Fibroblast of skin of right quadriceps (primary cell): ENCODE results near the gene AGTRAP.

ENCODE experiments used
- DNase-seq: peaks from one replicate; pipeline ENCODE4 v3.0.0-alpha.2; 2013

The AGTRAP gene

GRCh38 chr1:11736746-11737639 is 1.1 kb downstream of the AGTRAP start:
- DNase-seq, result peak; percentile 69

- DNase-seq, result no peak
These were observed 2.2 kb downstream of the AGTRAP start for GRCh38 chr1:11738096-11738495.

- no peak for DNase-seq
These were observed 2.8 kb downstream of the AGTRAP start for GRCh38 chr1:11738783-11739182.

- no peak for DNase-seq
These were observed 4.6 kb downstream of the AGTRAP start for GRCh38 chr1:11740258-11741192.

- no peak for DNase-seq
These were observed 5.5 kb downstream of the AGTRAP start for GRCh38 chr1:11741482-11741881.

GRCh38 chr1:11741919-11742558 is 6.1 kb downstream of the AGTRAP start:
- no peak for DNase-seq

GRCh38 chr1:11744287-11744686 is 8.4 kb downstream of the AGTRAP start:
- DNase-seq, result no peak

GRCh38 chr1:11746092-11746491 is 10.2 kb downstream of the AGTRAP start:
- no peak for DNase-seq

GRCh38 chr1:11746795-11747487 is 11.0 kb downstream of the AGTRAP start:
- DNase-seq, result no peak

GRCh38 chr1:11748294-11749202 is 12.6 kb downstream of the AGTRAP start:
- DNase-seq, result no peak

- no peak for DNase-seq
These were observed 13.3 kb downstream of the AGTRAP start for GRCh38 chr1:11749203-11749689.

GRCh38 chr1:11749996-11750395 is 14.1 kb downstream of the AGTRAP start:
- DNase-seq, result no peak

GRCh38 chr1:11751087-11751486 is 15.2 kb downstream of the AGTRAP start:
- DNase-seq, result no peak

GRCh38 chr1:11752359-11753088 is 16.6 kb downstream of the AGTRAP start:
- no peak for DNase-seq

GRCh38 chr1:11753555-11754208 is 17.7 kb downstream of the AGTRAP start:
- peak; percentile 15 for DNase-seq

GRCh38 chr1:11757047-11757446 is 21.1 kb downstream of the AGTRAP start:
- no peak for DNase-seq

- DNase-seq, result no peak
These were observed 23.9 kb downstream of the AGTRAP start for GRCh38 chr1:11759791-11760190.

- no peak for DNase-seq
These were observed 25.3 kb downstream of the AGTRAP start for GRCh38 chr1:11761285-11761684.

- DNase-seq, result no peak
These were observed 26.1 kb downstream of the AGTRAP start, which contains the start of gene C1orf167 for GRCh38 chr1:11761988-11762406. Gene C1orf167, plus strand, starts transcription at chr1:11762193. Its CDS starts 2,208 bp downstream, at chr1:11764401.

GRCh38 chr1:11764115-11764514 is 28.2 kb downstream of the AGTRAP start:
- no peak for DNase-seq
